ENCODE measurements around the gene DIO2. TPM values are rescaled to one million over a fixed set of nuclear protein-coding genes. Genes with fewer than 3 reads are reported as not detected.

The DIO2 gene
- total RNA-seq, 2 experiments from 2014 or later = 0.16 to 0.23 TPM

- Histone ChIP-seq H3K4me2 (ENCODE audit: low read length) (no peak overlapping the region), H3K27ac (ENCODE audit: low read depth, low read length, poor library complexity, severe bottlenecking) (no peak overlapping the region), H3K9me2 (ENCODE audit: insufficient read depth, low read length) (no peaks in the 10 kb centered on the region), H3K9me3 (ENCODE audit: low read length) (no peaks in the 10 kb centered on the region), H2AFZ (ENCODE audit: low read length) (no peak overlapping the region), H3K4me1 (ENCODE audit: insufficient read depth, low read length, poor library complexity, severe bottlenecking) (no peaks in the 10 kb centered on the region), H4K20me1 (ENCODE audit: insufficient read depth, low read length) (no peaks in the 10 kb centered on the region), H3K4me3 (ENCODE audit: low read depth, low read length, poor library complexity, severe bottlenecking) (no peak overlapping the region), H3K36me3 (ENCODE audit: insufficient read depth, low read length) (no peaks in the 10 kb centered on the region), H3K79me2 (ENCODE audit: insufficient read depth, low read depth, low read length) (no peaks in the 10 kb centered on the region)
- POLR2A ChIA-PET = interaction anchor here (0.5 to 0.6 kb wide), 2 partner anchors 803 to 987 kb away, joined by 3 to 4 read pairs; no protein-coding TSS in a partner anchor
- DNase-seq (ENCODE audit: low spot score) = no peak
- intact Hi-C loops (cut with micrococcal nuclease; ENCODE audit: unreplicated experiment) = no loop called here
- BruUV-seq (replicated peaks) = no TSS peak
- TF ChIP-seq EZH2phosphoT487 (IDR thresholded peaks at IDR 0.05; ENCODE audit: borderline replicate concordance, low read depth, low read length) (no peak), CTCF (conservative IDR thresholded peaks at IDR 0.05; ENCODE audit: low read length) (no peak)
- CTCF ChIA-PET (ENCODE audit: unreplicated experiment) = no interaction called here
Observed at GRCh38 chr14:80206351-80207080, 4.8 kb downstream of the DIO2 start.

- H4K20me1 ChIP-seq (ENCODE audit: insufficient read depth, low read length) = no peaks in the 10 kb centered on the region
- no peaks in the 10 kb centered on the region for H3K9me3 ChIP-seq (ENCODE audit: low read length)
- H3K79me2 ChIP-seq (ENCODE audit: insufficient read depth, low read depth, low read length) = no peaks in the 10 kb centered on the region
- H3K36me3 ChIP-seq (ENCODE audit: insufficient read depth, low read length) = no peaks in the 10 kb centered on the region
- no peak overlapping the region for H3K4me2 ChIP-seq (ENCODE audit: low read length)
- no peak overlapping the region for H3K4me3 ChIP-seq (ENCODE audit: low read depth, low read length, poor library complexity, severe bottlenecking)
- intact Hi-C loops (cut with micrococcal nuclease; ENCODE audit: unreplicated experiment) = no loop called here
- no peak overlapping the region for H2AFZ ChIP-seq (ENCODE audit: low read length)
- POLR2A ChIA-PET = no interaction called here
- no TSS peak for BruUV-seq (replicated peaks)
- TF ChIP-seq EZH2phosphoT487 (IDR thresholded peaks at IDR 0.05; ENCODE audit: borderline replicate concordance, low read depth, low read length) (no peak), CTCF (conservative IDR thresholded peaks at IDR 0.05; ENCODE audit: low read length) (peak; percentile 83)
- no peak overlapping the region for H3K27ac ChIP-seq (ENCODE audit: low read depth, low read length, poor library complexity, severe bottlenecking)
- peak; percentile 41 for DNase-seq (ENCODE audit: low spot score)
- no peaks in the 10 kb centered on the region for H3K9me2 ChIP-seq (ENCODE audit: insufficient read depth, low read length)
- CTCF ChIA-PET (ENCODE audit: unreplicated experiment) = no interaction called here
- H3K4me1 ChIP-seq (ENCODE audit: insufficient read depth, low read length, poor library complexity, severe bottlenecking) = no peaks in the 10 kb centered on the region
Observed at GRCh38 chr14:80202888-80203562, 8.3 kb downstream of the DIO2 start.

- Histone ChIP-seq H3K79me2 (ENCODE audit: insufficient read depth, low read depth, low read length) (no peaks in the 10 kb centered on the region), H2AFZ (ENCODE audit: low read length) (no peak overlapping the region), H3K36me3 (ENCODE audit: insufficient read depth, low read length) (no peaks in the 10 kb centered on the region), H4K20me1 (ENCODE audit: insufficient read depth, low read length) (no peaks in the 10 kb centered on the region), H3K4me1 (ENCODE audit: insufficient read depth, low read length, poor library complexity, severe bottlenecking) (no peaks in the 10 kb centered on the region), H3K4me2 (ENCODE audit: low read length) (no peak overlapping the region), H3K27ac (ENCODE audit: low read depth, low read length, poor library complexity, severe bottlenecking) (no peak overlapping the region), H3K9me2 (ENCODE audit: insufficient read depth, low read length) (no peaks in the 10 kb centered on the region), H3K9me3 (ENCODE audit: low read length) (no peaks in the 10 kb centered on the region), H3K4me3 (ENCODE audit: low read depth, low read length, poor library complexity, severe bottlenecking) (no peak overlapping the region)
- ChIA-PET POLR2A (no interaction called here), CTCF (ENCODE audit: unreplicated experiment) (no interaction called here)
- BruUV-seq (replicated peaks) = no TSS peak
- intact Hi-C loops (cut with micrococcal nuclease; ENCODE audit: unreplicated experiment) = no loop called here
- TF ChIP-seq CTCF (conservative IDR thresholded peaks at IDR 0.05; ENCODE audit: low read length) (no peak), EZH2phosphoT487 (IDR thresholded peaks at IDR 0.05; ENCODE audit: borderline replicate concordance, low read depth, low read length) (no peak)
- DNase-seq (ENCODE audit: low spot score) = no peak
Observed at GRCh38 chr14:80200093-80200492, 11.2 kb downstream of the DIO2 start.

All from OCI-LY7 (cell line).